Measurements from ENCODE around the gene DHFR. TPM values are rescaled to one million over a fixed set of nuclear protein-coding genes. Genes with fewer than 3 reads are reported as not detected.

DHFR gene
- 6.3 and 46.3 TPM in 2 replicates for total RNA-seq

DNA sequence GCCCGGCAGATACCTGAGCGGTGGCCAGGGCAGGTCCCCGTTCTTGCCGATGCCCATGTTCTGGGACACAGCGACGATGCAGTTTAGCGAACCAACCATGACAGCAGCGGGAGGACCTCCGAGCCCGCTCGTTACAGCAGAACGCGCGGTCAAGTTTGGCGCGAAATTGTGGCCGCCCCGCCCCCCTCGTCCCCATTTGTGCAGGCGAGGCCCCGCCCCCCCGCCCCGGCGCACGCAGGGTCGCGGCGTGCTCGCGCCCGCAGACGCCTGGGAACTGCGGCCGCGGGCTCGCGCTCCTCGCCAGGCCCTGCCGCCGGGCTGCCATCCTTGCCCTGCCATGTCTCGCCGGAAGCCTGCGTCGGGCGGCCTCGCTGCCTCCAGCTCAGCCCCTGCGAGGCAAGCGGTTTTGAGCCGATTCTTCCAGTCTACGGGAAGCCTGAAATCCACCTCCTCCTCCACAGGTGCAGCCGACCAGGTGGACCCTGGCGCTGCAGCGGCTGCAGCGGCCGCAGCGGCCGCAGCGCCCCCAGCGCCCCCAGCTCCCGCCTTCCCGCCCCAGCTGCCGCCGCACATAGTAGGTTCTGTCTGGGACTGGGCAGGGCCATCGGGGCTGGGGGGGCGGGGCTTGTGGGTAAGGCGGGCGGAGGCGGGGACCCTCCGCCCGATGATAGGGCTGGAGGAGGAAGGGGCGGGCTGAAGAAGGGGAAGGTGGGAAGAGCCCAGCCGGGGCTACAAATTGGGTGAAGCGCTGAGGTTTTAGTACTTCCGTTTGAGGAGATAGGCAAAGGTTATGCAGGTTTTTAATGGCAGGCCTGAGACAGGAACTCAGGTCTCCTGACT, at the start of gene DHFR, which contains the start of gene MSH3:
DHFR (minus strand) TSS at position 593 of the 840 bp plus-strand sequence; CDS start at position 99, 494 bp downstream.
MSH3 (plus strand) TSS at position 262 of the 840 bp plus-strand sequence; CDS start at position 338, 76 bp downstream.

Other genes with a start within 250 kb of the DHFR start
- 12.7 and 17.2 TPM in 2 replicates for gene ZFYVE16, start 246.9 kb downstream of the DHFR start, total RNA-seq
- 0.16 and 0.89 TPM in 2 replicates for gene FAM151B, start 166.9 kb downstream of the DHFR start, total RNA-seq
- 0.33 and 1.5 TPM in 2 replicates for gene ANKRD34B, start 84.7 kb downstream of the DHFR start, total RNA-seq
- 9.1 and 10.6 TPM in 2 replicates for gene MSH3, start 331 bp downstream of the DHFR start, total RNA-seq